Measurements from ENCODE around the gene ZNF445. TPM values are rescaled to one million over a fixed set of nuclear protein-coding genes. Genes with fewer than 3 reads are reported as not detected.

ZNF445 gene
- total RNA-seq, 1 donor from 2014 or later, result 31.5 TPM

DNA sequence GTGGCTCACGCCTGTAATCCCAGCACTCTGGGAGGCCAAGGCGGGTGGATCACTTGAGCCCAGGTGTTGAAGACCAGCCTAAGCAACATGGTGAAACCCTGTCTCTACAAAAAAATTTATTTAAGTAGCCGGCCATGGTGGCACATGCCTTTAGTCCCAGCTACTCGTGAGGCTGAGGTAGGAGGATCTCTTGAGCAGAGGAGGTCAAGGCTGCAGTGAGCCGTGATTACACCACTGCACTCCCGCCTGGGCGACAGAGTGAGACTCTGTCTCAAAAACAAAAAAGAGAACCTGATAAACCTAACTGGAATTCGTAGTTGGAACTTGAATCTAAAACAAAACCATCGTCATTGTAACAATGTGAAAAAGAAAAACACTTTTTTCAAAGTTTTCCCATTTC is 81.8 kb downstream of the ZNF445 start:
- Mint-ChIP-seq H3K27ac (ENCODE audit: unreplicated experiment) (no peak overlapping the region), H3K27me3 (ENCODE audit: unreplicated experiment) (no peaks in the 10 kb centered on the region), H3K4me1 (ENCODE audit: unreplicated experiment) (no peaks in the 10 kb centered on the region), H3K36me3 (ENCODE audit: low read depth, unreplicated experiment) (peaks cover 4% of the 10 kb centered on the region), H3K9me3 (ENCODE audit: unreplicated experiment) (no peaks in the 10 kb centered on the region), H3K4me3 (ENCODE audit: unreplicated experiment) (no peak overlapping the region)
- no peak for TF ChIP-seq CTCF (IDR thresholded peaks at IDR 0.05; ENCODE audit: unreplicated experiment)
- no peak for DNase-seq (ENCODE audit: low spot score)

GRCh38 chr3:44392489-44392888 is 85.0 kb downstream of the ZNF445 start:
- Mint-ChIP-seq H3K27ac (ENCODE audit: unreplicated experiment) (no peak overlapping the region), H3K9me3 (ENCODE audit: unreplicated experiment) (no peaks in the 10 kb centered on the region), H3K4me3 (ENCODE audit: unreplicated experiment) (no peak overlapping the region), H3K4me1 (ENCODE audit: unreplicated experiment) (no peaks in the 10 kb centered on the region), H3K27me3 (ENCODE audit: unreplicated experiment) (no peaks in the 10 kb centered on the region), H3K36me3 (ENCODE audit: low read depth, unreplicated experiment) (peaks cover 13% of the 10 kb centered on the region)
- DNase-seq (ENCODE audit: low spot score), result no peak
- no peak for TF ChIP-seq CTCF (IDR thresholded peaks at IDR 0.05; ENCODE audit: unreplicated experiment)

- H3K9me3 Mint-ChIP-seq (ENCODE audit: unreplicated experiment), result no peaks in the 10 kb centered on the region
Observed at GRCh38 chr3:44387404-44387803, 90.1 kb downstream of the ZNF445 start.

More at GRCh38 chr3:44387404-44387803, 90.1 kb downstream of the ZNF445 start:
- peaks cover 14% of the 10 kb centered on the region for H3K36me3 Mint-ChIP-seq (ENCODE audit: low read depth, unreplicated experiment)
- no peak overlapping the region for H3K4me3 Mint-ChIP-seq (ENCODE audit: unreplicated experiment)
- H3K27me3 Mint-ChIP-seq (ENCODE audit: unreplicated experiment), result no peaks in the 10 kb centered on the region
- DNase-seq (ENCODE audit: low spot score), result no peak
- no peak for TF ChIP-seq CTCF (IDR thresholded peaks at IDR 0.05; ENCODE audit: unreplicated experiment)
- no peaks in the 10 kb centered on the region for H3K4me1 Mint-ChIP-seq (ENCODE audit: unreplicated experiment)
- no peak overlapping the region for H3K27ac Mint-ChIP-seq (ENCODE audit: unreplicated experiment)

Other genes with a start within 250 kb of the ZNF445 start
- not detected for gene TOPAZ1, start 235.8 kb downstream of the ZNF445 start, total RNA-seq (ENCODE audit: unreplicated experiment)
- gene TCAIM, start 138.9 kb downstream of the ZNF445 start, total RNA-seq (ENCODE audit: unreplicated experiment), result 20.5 TPM
- 2.2 TPM for gene ZKSCAN7, start 77.5 kb upstream of the ZNF445 start, total RNA-seq (ENCODE audit: unreplicated experiment)
- 15.5 TPM for gene ZNF660, start 107.3 kb upstream of the ZNF445 start, total RNA-seq (ENCODE audit: unreplicated experiment)
- 29.6 TPM for gene ZNF197, start 147.4 kb upstream of the ZNF445 start, total RNA-seq (ENCODE audit: unreplicated experiment)
- 29.1 TPM for gene ZNF35, start 171.1 kb upstream of the ZNF445 start, total RNA-seq (ENCODE audit: unreplicated experiment)
- gene ZNF502, start 235.0 kb upstream of the ZNF445 start, total RNA-seq (ENCODE audit: unreplicated experiment), result 2.6 TPM